Neural cell (in vitro differentiated cells): Measurements from ENCODE around the gene EXO1. TPM values are rescaled to one million over a fixed set of nuclear protein-coding genes. Genes with fewer than 3 reads are reported as not detected.

Experiments used
- H2AFZ ChIP-seq: fragments of 200-600, 300-800 bp; sonication (generic), shearing (Covaris generic); 2 replicates; pipeline ENCODE4 v1.6.0; 2014; ENCODE audit warnings: low read depth, mild to moderate bottlenecking, antibody characterized with exemption, low read length, moderate library complexity
- H3F3A ChIP-seq: fragments of 200-600 bp; shearing (Covaris generic); 2 replicates; pipeline ENCODE4 v1.6.1; 2016; ENCODE audit warnings: mild to moderate bottlenecking, moderate library complexity, mixed read lengths, antibody characterized with exemption, low read length; ENCODE audit not compliant: insufficient read depth, poor library complexity, severe bottlenecking
- H3K27ac ChIP-seq: fragments of 200-600, 300-800 bp; sonication (generic), shearing (Covaris generic); 2 replicates; pipeline ENCODE4 v1.5.1; 2014; ENCODE audit warnings: mild to moderate bottlenecking, low read length, moderate library complexity
- H3K27me3 ChIP-seq: fragments of 300-800, 200-600 bp; sonication (generic), shearing (Covaris generic); 2 replicates; pipeline ENCODE4 v1.6.0; 2014; ENCODE audit warnings: mild to moderate bottlenecking, low read depth, low read length, moderate library complexity; ENCODE audit not compliant: insufficient read depth
- H3K36me3 ChIP-seq: fragments of 300-800, 200-600 bp; sonication (generic), shearing (Covaris generic); 2 replicates; pipeline ENCODE4 v1.5.1; 2014; ENCODE audit warnings: mild to moderate bottlenecking, antibody characterized with exemption, low read length, moderate library complexity; ENCODE audit not compliant: insufficient read depth
- H3K4me2 ChIP-seq: fragments of 300-800, 200-600 bp; sonication (generic), shearing (Covaris generic); 2 replicates; pipeline ENCODE4 v1.6.0; 2014; ENCODE audit warnings: mild to moderate bottlenecking, low read length
- H3K4me3 ChIP-seq: fragments of 300-800, 200-600 bp; sonication (generic), shearing (Covaris generic); 2 replicates; pipeline ENCODE4 v1.5.1; 2014; ENCODE audit warnings: mild to moderate bottlenecking, low read length, moderate library complexity
- H3K79me2 ChIP-seq: fragments of 200-600 bp; shearing (Covaris generic); replicated peaks from 2 replicates; pipeline ENCODE4 v1.6.0; 2014; ENCODE audit warnings: mild to moderate bottlenecking, low read length, moderate library complexity; ENCODE audit not compliant: insufficient read depth
- H3K9ac ChIP-seq: fragments of 300-800, 200-600 bp; sonication (generic), shearing (Covaris generic); 2 replicates; pipeline ENCODE4 v1.6.1; 2016; ENCODE audit warnings: mild to moderate bottlenecking, low read length, mixed read lengths
- H3K9me2 ChIP-seq: fragments of 200-600 bp; shearing (Covaris generic); 2 replicates; pipeline ENCODE4 v1.6.1; 2016; ENCODE audit warnings: mild to moderate bottlenecking, low read length, mixed read lengths; ENCODE audit not compliant: insufficient read depth
- H3K9me3 ChIP-seq: fragments of 200-600, 300-800 bp; sonication (generic), shearing (Covaris generic); 2 replicates; pipeline ENCODE4 v1.6.1; 2016; ENCODE audit warnings: mild to moderate bottlenecking, mixed run types, low read length, moderate library complexity, mixed read lengths
- H4K20me1 ChIP-seq: fragments of 200-600 bp; shearing (Covaris generic); 2 replicates; pipeline ENCODE4 v1.6.1; 2016; ENCODE audit warnings: mild to moderate bottlenecking, mixed run types; ENCODE audit not compliant: insufficient read depth
- CTCF ChIP-seq: fragments of 450-650 bp; IDR thresholded peaks from 2 replicates; pipeline ENCODE4 v1.5.1; 2014; ENCODE audit warnings: antibody characterized with exemption, mild to moderate bottlenecking, moderate library complexity; ENCODE audit not compliant: poor library complexity, severe bottlenecking
- EP300 ChIP-seq: fragments of 450-650 bp; conservative IDR thresholded peaks from 2 replicates; pipeline ENCODE4 v1.6.1; 2014; ENCODE audit warnings: antibody characterized with exemption, mild to moderate bottlenecking, moderate library complexity; ENCODE audit not compliant: poor library complexity, severe bottlenecking
- EZH2 ChIP-seq: fragments of 200-600, 300-800 bp; shearing (Covaris generic), sonication (generic); IDR thresholded peaks from 2 replicates; pipeline ENCODE4 v1.6.1; 2014; ENCODE audit warnings: antibody characterized with exemption, low read length, borderline replicate concordance, mild to moderate bottlenecking; ENCODE audit not compliant: insufficient read depth, poor library complexity, severe bottlenecking
- MXI1 ChIP-seq: fragments of 450-650 bp; conservative IDR thresholded peaks from 2 replicates; pipeline ENCODE4 v1.6.1; 2014; ENCODE audit warnings: antibody characterized with exemption, mild to moderate bottlenecking; ENCODE audit not compliant: poor library complexity, severe bottlenecking
- POLR2AphosphoS5 ChIP-seq: IDR thresholded peaks from 2 replicates; pipeline ENCODE4 v1.6.1; 2012
- RAD21 ChIP-seq: fragments of 450-650 bp; conservative IDR thresholded peaks from 2 replicates; pipeline ENCODE4 v1.6.1; 2014; ENCODE audit warnings: antibody characterized with exemption, mild to moderate bottlenecking, moderate library complexity
- REST ChIP-seq: IDR thresholded peaks from 2 replicates; pipeline ENCODE4 v1.6.1; 2012; ENCODE audit warnings: borderline replicate concordance
- SMC3 ChIP-seq: fragments of 450-650 bp; conservative IDR thresholded peaks from 2 replicates; pipeline ENCODE4 v1.6.1; 2014; ENCODE audit warnings: antibody characterized with exemption, mild to moderate bottlenecking, moderate library complexity; ENCODE audit not compliant: poor library complexity
- TAF1 ChIP-seq: IDR thresholded peaks from 2 replicates; pipeline ENCODE4 v1.6.1; 2012; ENCODE audit warnings: low read depth
- polyA plus RNA-seq: library from polyadenylated mRNA; depleted of rRNA; stranded (reverse); fragments of >200 nt; gene quantifications from 2 replicates; pipeline ENCODE4 v1.2.3, GENCODE V29; 2014

EXO1 gene
- polyA plus RNA-seq, 1 donor from 2014 or later = 0.92 TPM

- no peak for TF ChIP-seq POLR2AphosphoS5
- H3K4me2 ChIP-seq = no peak overlapping the region
- H3K9me2 ChIP-seq = no peaks in the 10 kb centered on the region
- H3K27me3 ChIP-seq = no peaks in the 10 kb centered on the region
- H2AFZ ChIP-seq = no peak overlapping the region
- H3K36me3 ChIP-seq = no peaks in the 10 kb centered on the region
- no peaks in the 10 kb centered on the region for H3K79me2 ChIP-seq
- no peaks in the 10 kb centered on the region for H3K9me3 ChIP-seq
- no peak overlapping the region for H3K4me3 ChIP-seq
- H3K9ac ChIP-seq = no peak overlapping the region
- H4K20me1 ChIP-seq = no peaks in the 10 kb centered on the region
- H3K27ac ChIP-seq = no peak overlapping the region
- no peaks in the 10 kb centered on the region for H3F3A ChIP-seq
These were observed 39.7 kb upstream of the EXO1 start for GRCh38 chr1:241808265-241808664.

- H3K9ac ChIP-seq = no peak overlapping the region
- no peaks in the 10 kb centered on the region for H4K20me1 ChIP-seq
- H3K27me3 ChIP-seq = no peaks in the 10 kb centered on the region
- H3K79me2 ChIP-seq = no peaks in the 10 kb centered on the region
- no peaks in the 10 kb centered on the region for H3K9me3 ChIP-seq
- H3K27ac ChIP-seq = no peak overlapping the region
- H3F3A ChIP-seq = no peaks in the 10 kb centered on the region
- TF ChIP-seq REST (no peak), TAF1 (no peak), RAD21 (no peak), EZH2 (no peak)
- H3K36me3 ChIP-seq = no peaks in the 10 kb centered on the region
- H3K9me2 ChIP-seq = no peaks in the 10 kb centered on the region
- H2AFZ ChIP-seq = no peak overlapping the region
- H3K4me2 ChIP-seq = no peak overlapping the region
- no peak overlapping the region for H3K4me3 ChIP-seq
These were observed 37.1 kb upstream of the EXO1 start for GRCh38 chr1:241810769-241811405.

GRCh38 chr1:241813768-241814320, 34.2 kb upstream of the EXO1 start:
- TF ChIP-seq TAF1 = no peak
- TF ChIP-seq CTCF = no peak
- TF ChIP-seq RAD21 = no peak
- no peak for TF ChIP-seq REST
- no peak for TF ChIP-seq EP300
- TF ChIP-seq POLR2AphosphoS5 = no peak
- no peak for TF ChIP-seq SMC3
- no peak for TF ChIP-seq EZH2
- TF ChIP-seq MXI1 = no peak
- Histone ChIP-seq H3K36me3 (no peaks in the 10 kb centered on the region), H3K9me3 (no peaks in the 10 kb centered on the region), H3K4me3 (no peak overlapping the region), H3K4me2 (no peak overlapping the region), H3K27ac (no peak overlapping the region), H3F3A (no peaks in the 10 kb centered on the region), H3K9me2 (no peaks in the 10 kb centered on the region), H2AFZ (no peak overlapping the region), H4K20me1 (no peaks in the 10 kb centered on the region), H3K27me3 (no peaks in the 10 kb centered on the region), H3K9ac (no peak overlapping the region), H3K79me2 (no peaks in the 10 kb centered on the region)
